ENCODE results near the gene ZFP36L1. TPM values are rescaled to one million over a fixed set of nuclear protein-coding genes. Genes with fewer than 3 reads are reported as not detected.

Gene ZFP36L1
- total and polyA plus RNA-seq, 9 of the 15 experiments (the other 6 are each of a cell fraction or from before 2014, with no cell fraction given): 1.3 to 26.6 (median 3.7) TPM

DNA sequence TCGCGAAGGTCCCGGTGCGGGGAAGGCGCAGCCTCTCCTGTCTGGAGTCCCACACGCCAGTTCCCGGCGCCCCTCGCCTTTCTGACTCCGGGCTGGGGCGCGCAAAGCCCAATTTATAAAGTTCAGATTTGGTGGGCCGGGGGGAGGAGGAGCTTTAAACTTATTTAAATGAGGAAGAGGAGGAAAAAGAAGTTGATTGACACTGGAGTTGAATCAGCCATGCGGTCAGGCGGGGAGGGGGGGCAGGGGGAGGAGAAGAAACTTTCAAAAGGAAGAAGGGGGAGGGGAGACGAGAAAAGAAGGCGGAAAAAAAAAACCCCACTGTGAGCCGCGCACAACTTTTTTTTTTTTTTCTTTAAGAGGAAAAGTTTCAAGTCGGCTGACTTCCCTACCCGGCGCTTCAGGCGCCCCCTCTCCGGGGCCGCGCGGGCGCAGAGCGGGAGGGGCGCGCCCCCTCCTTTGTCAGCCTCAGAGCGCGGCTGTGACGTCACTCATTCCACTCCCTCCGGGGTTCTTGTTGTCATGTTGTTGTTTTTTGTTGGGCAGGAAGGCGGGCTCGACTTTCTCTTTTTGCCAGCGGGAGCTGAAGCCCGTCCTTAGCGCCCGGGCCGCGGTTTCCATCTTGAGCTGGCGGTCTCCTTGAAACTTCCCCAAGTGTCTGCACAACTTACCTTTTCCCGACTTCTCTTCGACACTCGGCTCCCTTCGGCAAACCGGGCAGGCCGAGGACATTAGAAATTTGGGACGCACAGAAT, at the start of gene ZFP36L1 (continued):
- TF ChIP-seq HOXB6 (CRISPR knock-in tag; IDR thresholded peaks at IDR 0.05; ENCODE audit: borderline replicate concordance) (no peak), MCM7 (IDR thresholded peaks at IDR 0.05) (no peak), KDM5B (IDR thresholded peaks at IDR 0.05; ENCODE audit: insufficient replicate concordance, low read depth, low read length) (no peak), MCM2 (IDR thresholded peaks at IDR 0.05; ENCODE audit: low read depth) (no peak), SIN3A (IDR thresholded peaks at IDR 0.05; ENCODE audit: borderline replicate concordance in 2 of 2, control insufficient read depth in 1 of 2, low read depth in 2 of 2, low read length in 2 of 2) (0 out of 4 replicates have a peak, but pooled peaks of 1 of the 2 experiments have one; percentile 27), NR2C2 (CRISPR knock-in tag; IDR thresholded peaks at IDR 0.05) (no peak), NR2C2 (tag; IDR thresholded peaks at IDR 0.05) (no peak; the same call in 1 of the 2 replicates), XRCC3 (IDR thresholded peaks at IDR 0.05) (no peak), ESRRA (IDR thresholded peaks at IDR 0.05; ENCODE audit: borderline replicate concordance, low read depth) (peak; percentile 21; the same call in 1 of the 2 replicates), ZNF212 (CRISPR knock-in tag; IDR thresholded peaks at IDR 0.05) (no peak), THRAP3 (IDR thresholded peaks at IDR 0.05; ENCODE audit: borderline replicate concordance) (no peak), SIRT6 (IDR thresholded peaks at IDR 0.05; ENCODE audit: low read depth, low read length) (no peak), ZNF274 (IDR thresholded peaks at IDR 0.05; ENCODE audit: borderline replicate concordance, low read depth, low read length) (no peak), TRIM28 (IDR thresholded peaks at IDR 0.05) (no peak), ZNF146 (CRISPR knock-in tag; IDR thresholded peaks at IDR 0.05; ENCODE audit: unreplicated experiment) (no peak), CREB1 (IDR thresholded peaks at IDR 0.05) (peak; percentile 65), CREB1 (CRISPR knock-in tag; IDR thresholded peaks at IDR 0.05) (peak; percentile 58; the same call in 1 of the 2 replicates), SNIP1 (IDR thresholded peaks at IDR 0.05; ENCODE audit: low read depth) (no peak), YBX1 (IDR thresholded peaks at IDR 0.05) (no peak)
- TF ChIP-seq, protein P1, sequence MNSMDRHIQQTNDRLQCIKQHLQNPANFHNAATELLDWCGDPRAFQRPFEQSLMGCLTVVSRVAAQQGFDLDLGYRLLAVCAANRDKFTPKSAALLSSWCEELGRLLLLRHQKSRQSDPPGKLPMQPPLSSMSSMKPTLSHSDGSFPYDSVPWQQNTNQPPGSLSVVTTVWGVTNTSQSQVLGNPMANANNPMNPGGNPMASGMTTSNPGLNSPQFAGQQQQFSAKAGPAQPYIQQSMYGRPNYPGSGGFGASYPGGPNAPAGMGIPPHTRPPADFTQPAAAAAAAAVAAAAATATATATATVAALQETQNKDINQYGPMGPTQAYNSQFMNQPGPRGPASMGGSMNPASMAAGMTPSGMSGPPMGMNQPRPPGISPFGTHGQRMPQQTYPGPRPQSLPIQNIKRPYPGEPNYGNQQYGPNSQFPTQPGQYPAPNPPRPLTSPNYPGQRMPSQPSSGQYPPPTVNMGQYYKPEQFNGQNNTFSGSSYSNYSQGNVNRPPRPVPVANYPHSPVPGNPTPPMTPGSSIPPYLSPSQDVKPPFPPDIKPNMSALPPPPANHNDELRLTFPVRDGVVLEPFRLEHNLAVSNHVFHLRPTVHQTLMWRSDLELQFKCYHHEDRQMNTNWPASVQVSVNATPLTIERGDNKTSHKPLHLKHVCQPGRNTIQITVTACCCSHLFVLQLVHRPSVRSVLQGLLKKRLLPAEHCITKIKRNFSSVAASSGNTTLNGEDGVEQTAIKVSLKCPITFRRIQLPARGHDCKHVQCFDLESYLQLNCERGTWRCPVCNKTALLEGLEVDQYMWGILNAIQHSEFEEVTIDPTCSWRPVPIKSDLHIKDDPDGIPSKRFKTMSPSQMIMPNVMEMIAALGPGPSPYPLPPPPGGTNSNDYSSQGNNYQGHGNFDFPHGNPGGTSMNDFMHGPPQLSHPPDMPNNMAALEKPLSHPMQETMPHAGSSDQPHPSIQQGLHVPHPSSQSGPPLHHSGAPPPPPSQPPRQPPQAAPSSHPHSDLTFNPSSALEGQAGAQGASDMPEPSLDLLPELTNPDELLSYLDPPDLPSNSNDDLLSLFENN (IDR thresholded peaks at IDR 0.05; ENCODE audit: low read depth in 2 of 2, low read length in 2 of 2): no peak
- TF ChIP-seq, protein P2, sequence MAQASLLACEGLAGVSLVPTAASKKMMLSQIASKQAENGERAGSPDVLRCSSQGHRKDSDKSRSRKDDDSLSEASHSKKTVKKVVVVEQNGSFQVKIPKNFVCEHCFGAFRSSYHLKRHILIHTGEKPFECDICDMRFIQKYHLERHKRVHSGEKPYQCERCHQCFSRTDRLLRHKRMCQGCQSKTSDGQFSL (CRISPR knock-in tag; IDR thresholded peaks at IDR 0.05): no peak
- TF ChIP-seq, protein P2 (tag; IDR thresholded peaks at IDR 0.05): peak in 1 of 2 experiments; percentile 74; a peak in 2 of 4 replicates
- TF ChIP-seq, protein P3, sequence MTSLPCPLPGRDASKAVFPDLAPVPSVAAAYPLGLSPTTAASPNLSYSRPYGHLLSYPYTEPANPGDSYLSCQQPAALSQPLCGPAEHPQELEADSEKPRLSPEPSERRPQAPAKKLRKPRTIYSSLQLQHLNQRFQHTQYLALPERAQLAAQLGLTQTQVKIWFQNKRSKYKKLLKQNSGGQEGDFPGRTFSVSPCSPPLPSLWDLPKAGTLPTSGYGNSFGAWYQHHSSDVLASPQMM (CRISPR knock-in tag; IDR thresholded peaks at IDR 0.05): no peak
- TF ChIP-seq, protein P4, sequence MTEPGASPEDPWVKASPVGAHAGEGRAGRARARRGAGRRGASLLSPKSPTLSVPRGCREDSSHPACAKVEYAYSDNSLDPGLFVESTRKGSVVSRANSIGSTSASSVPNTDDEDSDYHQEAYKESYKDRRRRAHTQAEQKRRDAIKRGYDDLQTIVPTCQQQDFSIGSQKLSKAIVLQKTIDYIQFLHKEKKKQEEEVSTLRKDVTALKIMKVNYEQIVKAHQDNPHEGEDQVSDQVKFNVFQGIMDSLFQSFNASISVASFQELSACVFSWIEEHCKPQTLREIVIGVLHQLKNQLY (CRISPR knock-in tag; conservative IDR thresholded peaks at IDR 0.05): no peak
